DOHH2 (cell line): ENCODE results near the gene PRR14L.

Experiments used
- H3F3A ChIP-seq: fragments of 200-600 bp; sonication (generic), shearing (Covaris generic); 2 replicates; pipeline ENCODE4 v1.6.0; 2016; ENCODE audit warnings: antibody characterized with exemption, mild to moderate bottlenecking; ENCODE audit not compliant: control insufficient read depth, insufficient read depth
- H3K27ac ChIP-seq: fragments of 200-600 bp; sonication (generic); 2 replicates; pipeline ENCODE4 v1.5.1; 2014; ENCODE audit warnings: low read depth, mild to moderate bottlenecking, low read length, moderate library complexity
- H3K27me3 ChIP-seq: fragments of 200-600 bp; sonication (generic); 2 replicates; pipeline ENCODE4 v1.6.1; 2014; ENCODE audit warnings: mild to moderate bottlenecking, low read length, mixed read lengths; ENCODE audit not compliant: control insufficient read depth
- H3K36me3 ChIP-seq: fragments of 200-600 bp; sonication (generic); 2 replicates; pipeline ENCODE4 v1.6.1; 2014; ENCODE audit warnings: mild to moderate bottlenecking, low read length, moderate library complexity, mixed read lengths; ENCODE audit not compliant: control insufficient read depth
- H3K4me1 ChIP-seq: fragments of 200-600 bp; sonication (generic); 2 replicates; pipeline ENCODE4 v1.6.1; 2014; ENCODE audit warnings: mild to moderate bottlenecking, low read length, mixed read lengths; ENCODE audit not compliant: control insufficient read depth
- H3K4me2 ChIP-seq: fragments of 200-600 bp; sonication (generic); 2 replicates; pipeline ENCODE4 v1.6.0; 2014; ENCODE audit warnings: mild to moderate bottlenecking, low read length, moderate library complexity
- H3K4me3 ChIP-seq: fragments of 200-600 bp; sonication (generic); 2 replicates; pipeline ENCODE4 v1.5.1; 2014; ENCODE audit warnings: mild to moderate bottlenecking, low read length, mixed read lengths
- H3K79me2 ChIP-seq: fragments of 200-600 bp; sonication (generic); 2 replicates; pipeline ENCODE4 v1.6.1; 2014; ENCODE audit warnings: mild to moderate bottlenecking, low read length, mixed read lengths; ENCODE audit not compliant: control insufficient read depth
- H3K9me2 ChIP-seq: fragments of 200-600 bp; sonication (generic); replicated peaks from 2 replicates; pipeline ENCODE4 v1.6.1; 2014; ENCODE audit warnings: mild to moderate bottlenecking, low read length, mixed read lengths; ENCODE audit not compliant: control insufficient read depth
- H3K9me3 ChIP-seq: fragments of 200-600 bp; sonication (generic); 2 replicates; pipeline ENCODE4 v1.6.1; 2014; ENCODE audit warnings: antibody characterized with exemption, low read length, mixed read lengths; ENCODE audit not compliant: control insufficient read depth, insufficient read depth
- H4K20me1 ChIP-seq: fragments of 200-600 bp; sonication (generic); 2 replicates; pipeline ENCODE4 v1.6.0; 2014; ENCODE audit warnings: low read depth, mild to moderate bottlenecking, antibody characterized with exemption, low read length, moderate library complexity; ENCODE audit not compliant: control insufficient read depth, insufficient read depth
- CTCF ChIP-seq: fragments of 200-600 bp; sonication (generic); IDR thresholded peaks from one replicate; pipeline ENCODE4 v1.5.1; 2014; ENCODE audit warnings: antibody characterized with exemption, mild to moderate bottlenecking, low read depth, low read length; ENCODE audit not compliant: poor library complexity, severe bottlenecking
- EZH2phosphoT487 ChIP-seq: fragments of 200-600 bp; sonication (generic); IDR thresholded peaks from 2 replicates; pipeline ENCODE4 v1.6.1; 2017; ENCODE audit warnings: borderline replicate concordance, mild to moderate bottlenecking, antibody characterized with exemption, low read length, moderate library complexity, mixed read lengths

PRR14L gene

GRCh38 chr22:31635638-31636306 lies 114.2 kb downstream of the PRR14L start:
- Histone ChIP-seq H3K36me3 (peaks cover 24% of the 10 kb centered on the region), H4K20me1 (no peaks in the 10 kb centered on the region), H3K27me3 (no peaks in the 10 kb centered on the region), H3K9me3 (no peaks in the 10 kb centered on the region), H3K79me2 (peaks cover 86% of the 10 kb centered on the region), H3K4me2 (peak overlapping the region; percentile 41), H3K27ac (peak overlapping the region; percentile 34), H3K4me3 (peak overlapping the region; percentile 12; the same call in 1 of the 2 replicates), H3F3A (peaks cover 11% of the 10 kb centered on the region), H3K9me2 (no peaks in the 10 kb centered on the region), H3K4me1 (peaks cover 94% of the 10 kb centered on the region)
- TF ChIP-seq EZH2phosphoT487: no peak
- TF ChIP-seq CTCF: no peak

- H3K36me3 ChIP-seq: peaks cover 43% of the 10 kb centered on the region
- peaks cover 77% of the 10 kb centered on the region for H3K4me1 ChIP-seq
- H3K9me3 ChIP-seq: no peaks in the 10 kb centered on the region
- H4K20me1 ChIP-seq: peaks cover 5% of the 10 kb centered on the region; the same call in 1 of the 2 replicates
- peaks cover 88% of the 10 kb centered on the region for H3K79me2 ChIP-seq
- H3K27ac ChIP-seq: peak overlapping the region; percentile 93
- H3F3A ChIP-seq: peaks cover 8% of the 10 kb centered on the region
- H3K27me3 ChIP-seq: no peaks in the 10 kb centered on the region
- H3K9me2 ChIP-seq: no peaks in the 10 kb centered on the region
- peak overlapping the region; percentile 95 for H3K4me2 ChIP-seq
- peak overlapping the region; percentile 91 for H3K4me3 ChIP-seq
- TF ChIP-seq EZH2phosphoT487 (no peak), CTCF (no peak)
These were observed 118.5 kb downstream of the PRR14L start for GRCh38 chr22:31631436-31631835.
